GM12892 (cell line): Measurements from ENCODE around the gene RAB22A.

Experiments used
- POLR2AphosphoS5 ChIP-seq: IDR thresholded peaks from 2 replicates; pipeline ENCODE4 v1.6.1; 2011; ENCODE audit warnings: low read depth, low read length, control low read depth
- TAF1 ChIP-seq: IDR thresholded peaks from 2 replicates; pipeline ENCODE4 v1.6.1; 2011; ENCODE audit warnings: low read depth, mild to moderate bottlenecking, control low read depth, low read length, borderline replicate concordance

GRCh38 chr20:58303547-58303946 lies 6.0 kb upstream of the RAB22A start:
- TF ChIP-seq POLR2AphosphoS5 (no peak), TAF1 (no peak)
